ENCODE data around the gene MZB1. TPM values are rescaled to one million over a fixed set of nuclear protein-coding genes. Genes with fewer than 3 reads are reported as not detected.

Gene MZB1
- total RNA-seq, 6 experiments from 2014 or later: 0.37 to 5.1 (median 1.1) TPM

GRCh38 chr5:139376364-139376763, 13.3 kb downstream of the MZB1 start:
- H3K4me3 ChIP-seq: no peak overlapping the region
- no peaks in the 10 kb centered on the region for H3K9me3 ChIP-seq
- 95% methylated on average over 5 of the region's 7 CpGs for WGBS (ENCODE audit: insufficient coverage, low coverage, low lambda C conversion rate, missing lambda C conversion rate)
- DNase-seq: no peak
- H3K27ac ChIP-seq: no peak overlapping the region
- H3K36me3 ChIP-seq: peaks cover 0 to 33% (median under 1%) of the 10 kb centered on the region in 4 donors
- H3K27me3 ChIP-seq: no peaks in the 10 kb centered on the region
- no peak for ATAC-seq
- intact Hi-C loops (cut with DNase I): no loop called here
- H3K4me1 ChIP-seq: peaks cover 0 to 26% (median 0%) of the 10 kb centered on the region in 4 donors
- TF ChIP-seq, protein P1, sequence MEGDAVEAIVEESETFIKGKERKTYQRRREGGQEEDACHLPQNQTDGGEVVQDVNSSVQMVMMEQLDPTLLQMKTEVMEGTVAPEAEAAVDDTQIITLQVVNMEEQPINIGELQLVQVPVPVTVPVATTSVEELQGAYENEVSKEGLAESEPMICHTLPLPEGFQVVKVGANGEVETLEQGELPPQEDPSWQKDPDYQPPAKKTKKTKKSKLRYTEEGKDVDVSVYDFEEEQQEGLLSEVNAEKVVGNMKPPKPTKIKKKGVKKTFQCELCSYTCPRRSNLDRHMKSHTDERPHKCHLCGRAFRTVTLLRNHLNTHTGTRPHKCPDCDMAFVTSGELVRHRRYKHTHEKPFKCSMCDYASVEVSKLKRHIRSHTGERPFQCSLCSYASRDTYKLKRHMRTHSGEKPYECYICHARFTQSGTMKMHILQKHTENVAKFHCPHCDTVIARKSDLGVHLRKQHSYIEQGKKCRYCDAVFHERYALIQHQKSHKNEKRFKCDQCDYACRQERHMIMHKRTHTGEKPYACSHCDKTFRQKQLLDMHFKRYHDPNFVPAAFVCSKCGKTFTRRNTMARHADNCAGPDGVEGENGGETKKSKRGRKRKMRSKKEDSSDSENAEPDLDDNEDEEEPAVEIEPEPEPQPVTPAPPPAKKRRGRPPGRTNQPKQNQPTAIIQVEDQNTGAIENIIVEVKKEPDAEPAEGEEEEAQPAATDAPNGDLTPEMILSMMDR (IDR thresholded peaks at IDR 0.05): no peak
- no peak for TF ChIP-seq POLR2A (IDR thresholded peaks at IDR 0.05)

- WGBS (ENCODE audit: insufficient coverage, low coverage, low lambda C conversion rate, missing lambda C conversion rate): no CpG with 5 or more reads among the region's 2 CpGs
- no peak overlapping the region for H3K4me3 ChIP-seq
- DNase-seq: peak in 1 of 3 donors; percentile 13
- H3K4me1 ChIP-seq: peaks cover 0 to 21% (median 0%) of the 10 kb centered on the region in 4 donors
- peaks cover 0 to 41% (median 2%) of the 10 kb centered on the region in 4 donors for H3K36me3 ChIP-seq
- no peak for ATAC-seq
- intact Hi-C loops (cut with DNase I): no loop called here
- no peaks in the 10 kb centered on the region for H3K27me3 ChIP-seq
- H3K27ac ChIP-seq: peak overlapping the region in 1 of 3 donors; percentile 9
- TF ChIP-seq, protein P1 (IDR thresholded peaks at IDR 0.05): no peak
- no peak for TF ChIP-seq POLR2A (IDR thresholded peaks at IDR 0.05)
- no peaks in the 10 kb centered on the region for H3K9me3 ChIP-seq
These were observed 14.8 kb downstream of the MZB1 start for GRCh38 chr5:139374909-139375308.

DNA sequence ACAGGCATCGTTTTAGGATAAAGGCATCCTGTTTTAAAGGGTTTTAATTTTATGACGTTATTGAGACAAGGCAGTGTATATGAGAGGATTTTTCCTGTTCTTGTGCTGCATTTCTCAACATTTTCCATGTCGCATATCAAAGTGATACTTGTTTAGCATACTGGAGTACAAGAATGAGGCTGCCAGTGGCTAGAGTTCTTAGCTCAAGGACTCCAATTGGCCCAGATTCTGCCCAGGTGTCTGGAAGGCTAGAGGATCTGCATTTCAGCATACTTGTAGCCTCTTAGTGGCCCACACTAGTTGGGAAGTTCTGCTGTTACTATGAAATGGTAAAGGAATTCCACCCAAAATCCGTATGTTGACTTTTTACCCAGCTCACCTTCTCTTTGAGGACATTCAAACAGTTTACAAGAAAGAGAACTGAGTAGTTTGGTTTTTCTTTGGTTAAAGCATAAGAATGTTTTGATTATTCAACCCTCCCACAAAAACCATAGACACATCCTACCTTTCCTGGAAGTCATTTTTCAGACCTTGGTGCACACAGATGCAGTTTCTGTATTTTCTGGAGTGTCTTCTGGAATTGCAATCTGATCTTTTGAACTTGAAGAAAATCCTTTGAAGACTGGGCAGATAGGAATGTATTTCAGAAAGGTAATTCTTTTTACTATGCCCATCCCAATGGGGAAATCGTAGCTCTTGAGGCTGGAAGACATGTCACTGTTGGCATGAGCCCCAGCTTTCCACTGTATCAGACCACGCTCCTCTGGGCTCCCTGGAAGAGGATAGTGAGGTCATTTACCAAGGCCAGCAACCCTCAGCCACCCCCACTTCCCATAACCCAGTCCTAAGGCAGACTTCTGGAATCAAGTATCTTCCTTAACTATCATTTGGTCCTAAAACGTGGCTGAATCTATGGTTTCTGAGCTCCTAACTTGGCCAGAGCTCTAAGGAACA, 18.0 kb downstream of the MZB1 start:
- intact Hi-C loops (cut with DNase I): no loop called here
- ATAC-seq (no peak), DNase-seq (no peak)
- Histone ChIP-seq H3K4me3 (no peak overlapping the region), H3K9me3 (no peaks in the 10 kb centered on the region), H3K27me3 (no peaks in the 10 kb centered on the region), H3K4me1 (peaks cover 0 to 21% (median 0%) of the 10 kb centered on the region in 4 donors), H3K36me3 (peaks cover 0 to 47% (median 9%) of the 10 kb centered on the region in 4 donors), H3K27ac (no peak overlapping the region)
- WGBS (ENCODE audit: insufficient coverage, low coverage, low lambda C conversion rate, missing lambda C conversion rate): 72% methylated on average over 7 of the region's 7 CpGs
- TF ChIP-seq, protein P1 (IDR thresholded peaks at IDR 0.05): no peak
- no peak for TF ChIP-seq POLR2A (IDR thresholded peaks at IDR 0.05)

DNA sequence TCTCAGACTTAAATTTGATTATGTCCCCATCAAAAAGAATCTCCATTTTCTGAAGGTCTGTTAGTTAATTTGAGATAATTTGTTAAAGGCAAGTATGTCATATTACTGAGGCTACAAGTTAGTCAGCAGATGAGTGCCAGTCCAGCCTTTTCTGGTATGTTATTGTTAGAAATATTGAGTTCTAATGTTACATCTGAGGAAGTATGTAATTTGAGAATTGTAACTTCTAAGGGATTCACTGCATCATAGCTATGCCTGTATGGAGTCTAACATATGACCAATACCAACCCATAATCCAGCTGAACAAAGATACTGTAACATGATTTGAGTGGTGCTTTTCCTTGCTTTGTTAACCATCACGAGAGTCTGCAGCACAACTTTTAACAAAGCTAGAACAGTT, 20.5 kb downstream of the MZB1 start:
- no peak for ATAC-seq
- H3K4me1 ChIP-seq: peaks cover 0 to 15% (median 0%) of the 10 kb centered on the region in 4 donors
- intact Hi-C loops (cut with DNase I): no loop called here
- DNase-seq: no peak
- H3K27me3 ChIP-seq: no peaks in the 10 kb centered on the region
- H3K36me3 ChIP-seq: peaks cover 0 to 72% (median 23%) of the 10 kb centered on the region in 4 donors
- TF ChIP-seq, protein P1 (IDR thresholded peaks at IDR 0.05): no peak
- TF ChIP-seq POLR2A (IDR thresholded peaks at IDR 0.05): no peak
- WGBS (ENCODE audit: insufficient coverage, low coverage, low lambda C conversion rate, missing lambda C conversion rate): 91% methylated on average over 1 of the region's 1 CpG
- H3K27ac ChIP-seq: no peak overlapping the region
- H3K4me3 ChIP-seq: no peak overlapping the region
- H3K9me3 ChIP-seq: no peaks in the 10 kb centered on the region

All from right lobe of liver (tissue), 6 donors.